Mucosa of descending colon (tissue), 3 donors: ENCODE results near the gene PLVAP. TPM values are rescaled to one million over a fixed set of nuclear protein-coding genes. Genes with fewer than 3 reads are reported as not detected.

Experiments used
- ATAC-seq: fragments of 200-7000 bp; cut with Tn5 transposase; one replicate; pipeline ENCODE4 v1.9.1; 2020; ENCODE audit warnings: mild to moderate bottlenecking, moderate library complexity
- DNase-seq, 3 donors: peaks; one replicate each; pipeline ENCODE4 v3.0.0-alpha.2; 2020
- H3K36me3 ChIP-seq: fragments of 200-600 bp; one replicate; pipeline ENCODE4 v1.8.0; 2021; ENCODE audit warnings: low read depth, mild to moderate bottlenecking
- H3K4me1 ChIP-seq: fragments of 200-600 bp; one replicate; pipeline ENCODE4 v1.8.0; 2021; ENCODE audit warnings: low read depth, mild to moderate bottlenecking
- H3K4me3 ChIP-seq: fragments of 200-600 bp; one replicate; pipeline ENCODE4 v1.8.0; 2021; ENCODE audit warnings: mild to moderate bottlenecking
- H3K9me3 ChIP-seq: fragments of 200-600 bp; one replicate; pipeline ENCODE4 v1.8.0; 2021; ENCODE audit warnings: mild to moderate bottlenecking
- CTCF ChIP-seq: fragments of 200-600 bp; IDR thresholded peaks from one replicate; pipeline ENCODE4 v1.8.0; 2022; ENCODE audit warnings: antibody characterized with exemption, mild to moderate bottlenecking
- intact Hi-C, 2 donors: fragments of 100-400 bp; cut with DNase I in 1 of 2; cut with micrococcal nuclease in 1 of 2; formaldehyde crosslinking; loops; one replicate each; pipeline versions ENCODE4 v1.11.0 to v1.11.1; 2022; cut with DNase I, micrococcal nuclease
- total RNA-seq, 3 donors: library from RNA; stranded (reverse); fragmentation: NEBNext Ultra II Directional in 2 of 3; extraction: Animal tissue kit (Norgen Biotek cat#: 25700) in 2 of 3; gene quantifications; one replicate each; pipeline versions ENCODE4 v1.2.1 to v1.2.4, GENCODE V29; 2021 to 2023
- donor health status: DM: no; HTN: no; CAD: no; lungs with moderate emphysema.
- donor health status: DM: no; HTN: no; CAD: no.
- donor health status: DM: no; HTN: yes; CAD: no.

Gene PLVAP
- total RNA-seq, 3 donors from 2014 or later, result 22.2 to 42.2 (median 32.8) TPM

DNA sequence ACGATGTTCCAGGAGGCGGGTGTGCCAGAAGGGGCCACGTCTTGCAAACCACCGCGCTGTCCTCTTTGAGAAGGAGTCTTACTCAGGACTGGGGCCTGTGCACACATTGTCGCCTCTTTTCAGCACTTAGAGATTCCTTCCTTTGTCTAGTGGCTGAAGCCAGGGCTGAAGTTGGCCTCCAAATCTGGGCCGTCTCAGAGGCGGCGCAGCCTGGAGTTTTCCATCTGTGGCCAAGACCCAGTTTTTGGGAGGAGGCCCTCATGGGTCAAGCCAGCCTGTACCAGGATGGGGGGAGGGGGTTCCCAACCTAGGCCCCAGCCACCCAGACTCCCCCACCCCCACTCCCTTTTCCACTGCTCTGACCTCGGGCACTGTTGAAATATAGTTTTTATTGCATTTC lies 54.3 kb downstream of the PLVAP start:
- intact Hi-C loops, result no loop called here
- Histone ChIP-seq H3K9me3 (no peaks in the 10 kb centered on the region), H3K4me3 (no peak overlapping the region), H3K36me3 (no peaks in the 10 kb centered on the region), H3K4me1 (peaks cover 7% of the 10 kb centered on the region)
- TF ChIP-seq CTCF, result no peak
- DNase-seq (peak in 1 of 3 donors; percentile 12), ATAC-seq (no peak)

DNA sequence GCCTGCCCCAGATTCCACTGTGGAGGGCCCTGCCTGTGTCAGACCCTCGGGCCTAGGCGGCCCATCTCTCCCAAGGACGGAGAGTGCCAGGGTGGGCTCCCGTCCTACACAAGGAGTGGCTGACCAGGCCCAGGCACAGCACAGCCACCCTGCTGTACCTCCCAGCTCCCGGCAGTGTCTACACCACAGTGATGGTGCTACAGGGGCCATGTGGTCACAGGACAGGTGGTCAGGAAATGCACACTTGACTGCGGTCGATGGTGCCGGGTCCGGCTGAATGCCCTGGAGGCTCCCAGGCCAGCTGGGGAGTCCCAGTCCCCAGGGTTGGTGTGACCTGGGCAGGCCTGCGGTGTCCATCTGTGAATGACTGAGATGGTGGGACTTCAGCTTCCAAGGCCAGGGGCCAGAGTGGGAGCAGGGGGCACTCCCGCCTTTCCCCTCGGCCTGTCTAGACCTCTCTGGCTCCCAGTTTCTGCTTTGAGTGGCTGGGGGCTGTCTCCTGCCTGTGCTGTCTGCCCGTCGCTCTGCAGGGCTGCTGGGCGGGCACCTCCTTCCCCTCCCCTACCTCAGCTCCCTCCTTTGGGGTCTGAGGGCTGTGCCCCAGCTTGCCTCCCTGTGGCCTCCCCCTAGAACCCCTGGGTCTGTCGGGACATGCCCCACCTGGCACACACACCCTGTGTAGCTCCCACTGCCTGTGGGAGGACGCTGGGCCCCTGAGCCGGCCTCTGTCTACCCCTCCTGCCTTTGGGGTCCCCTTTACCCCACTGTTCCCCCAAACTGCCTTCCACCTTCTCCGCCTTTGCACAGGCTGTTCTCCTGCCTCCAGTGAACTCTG lies 55.3 kb downstream of the PLVAP start:
- Histone ChIP-seq H3K4me3 (no peak overlapping the region), H3K4me1 (peaks cover 3% of the 10 kb centered on the region), H3K9me3 (no peaks in the 10 kb centered on the region), H3K36me3 (peaks cover 3% of the 10 kb centered on the region)
- ATAC-seq (no peak), DNase-seq (no peak)
- no peak for TF ChIP-seq CTCF
- intact Hi-C loops, result no loop called here

GRCh38 chr19:17320435-17320834 lies 56.7 kb downstream of the PLVAP start:
- Histone ChIP-seq H3K36me3 (peaks cover 3% of the 10 kb centered on the region), H3K4me1 (peaks cover 3% of the 10 kb centered on the region), H3K4me3 (no peak overlapping the region), H3K9me3 (no peaks in the 10 kb centered on the region)
- no peak for TF ChIP-seq CTCF
- intact Hi-C loops, result no loop called here
- DNase-seq (no peak), ATAC-seq (no peak)

- no peak for TF ChIP-seq CTCF
- no peak overlapping the region for H3K4me3 ChIP-seq
Measured at GRCh38 chr19:17319473-17320238, 57.5 kb downstream of the PLVAP start.

DNA sequence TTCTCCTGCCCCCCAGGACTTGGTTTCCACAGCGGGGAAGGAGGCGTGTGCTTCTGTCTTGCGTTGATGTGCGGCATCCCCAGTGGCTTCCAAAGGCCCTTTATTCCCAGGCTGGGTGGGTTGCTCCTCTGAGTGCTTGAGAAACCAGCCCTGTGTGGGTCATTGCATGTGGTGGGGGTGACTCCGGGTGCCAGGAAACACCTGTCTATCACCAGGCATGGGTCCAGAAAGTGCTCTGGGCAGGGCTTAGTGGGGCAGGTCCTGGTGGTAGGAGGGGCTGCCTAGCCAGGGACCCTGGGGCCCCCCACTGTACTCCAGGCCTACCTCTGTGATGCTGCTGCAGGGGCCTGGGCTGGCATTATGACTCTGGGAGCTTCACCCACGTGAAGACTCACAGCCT lies 58.2 kb downstream of the PLVAP start:
- H3K9me3 ChIP-seq, result no peaks in the 10 kb centered on the region
- no peak for TF ChIP-seq CTCF
- DNase-seq, result no peak
- no peak for ATAC-seq
- peaks cover 3% of the 10 kb centered on the region for H3K4me1 ChIP-seq
- intact Hi-C loops, result no loop called here
- no peak overlapping the region for H3K4me3 ChIP-seq
- H3K36me3 ChIP-seq, result peaks cover 3% of the 10 kb centered on the region

More at GRCh38 chr19:17319473-17320238, 57.5 kb downstream of the PLVAP start:
- intact Hi-C loops, result no loop called here
- no peaks in the 10 kb centered on the region for H3K9me3 ChIP-seq
- no peak for DNase-seq
- peaks cover 3% of the 10 kb centered on the region for H3K36me3 ChIP-seq
- ATAC-seq, result no peak
- H3K4me1 ChIP-seq, result peaks cover 3% of the 10 kb centered on the region
